ENCODE measurements around the gene CCDC117. TPM values are rescaled to one million over a fixed set of nuclear protein-coding genes. Genes with fewer than 3 reads are reported as not detected.
A peak's percentile ranks its signal among the peaks of the same experiment; 100 is the strongest.
"Not testable (repeated sequence)": the region's sequence is repeated elsewhere in the genome, so short reads cannot be mapped to it uniquely, and the experiment has no call there.

The CCDC117 gene
- total RNA-seq, 1 donor from 2014 or later, result 13.1 TPM

GRCh38 chr22:28801845-28802594 lies 29.5 kb downstream of the CCDC117 start:
- no peak for DNase-seq (ENCODE audit: low read depth in 2 of 2)

- no peak for DNase-seq (ENCODE audit: low read depth in 2 of 2)
Measured at GRCh38 chr22:28802595-28803123, 30.2 kb downstream of the CCDC117 start.

GRCh38 chr22:28805426-28805825 lies 32.9 kb downstream of the CCDC117 start:
- DNase-seq (ENCODE audit: low read depth in 2 of 2), result not testable (repeated sequence)

- DNase-seq (ENCODE audit: low read depth in 2 of 2), result no peak
Measured at GRCh38 chr22:28808716-28809355, 36.3 kb downstream of the CCDC117 start.

- DNase-seq (ENCODE audit: low read depth in 2 of 2), result peak in 1 of 2 donors; percentile 79
Measured at GRCh38 chr22:28810821-28811491, 38.5 kb downstream of the CCDC117 start.

- DNase-seq (ENCODE audit: low read depth in 2 of 2), result no peak
Measured at GRCh38 chr22:28812516-28812915, 40.0 kb downstream of the CCDC117 start.

GRCh38 chr22:28813772-28814518 lies 41.5 kb downstream of the CCDC117 start:
- peak in 1 of 2 donors; percentile 84 for DNase-seq (ENCODE audit: low read depth in 2 of 2)

GRCh38 chr22:28815111-28815510 lies 42.6 kb downstream of the CCDC117 start:
- DNase-seq (ENCODE audit: low read depth in 2 of 2), result no peak

GRCh38 chr22:28815729-28816128 lies 43.2 kb downstream of the CCDC117 start:
- no peak for DNase-seq (ENCODE audit: low read depth in 2 of 2)

- DNase-seq (ENCODE audit: low read depth in 2 of 2), result no peak
Measured at GRCh38 chr22:28817064-28817463, 44.6 kb downstream of the CCDC117 start.

- DNase-seq (ENCODE audit: low read depth in 2 of 2), result no peak
Measured at GRCh38 chr22:28817919-28818859, 45.7 kb downstream of the CCDC117 start.

- no peak for DNase-seq (ENCODE audit: low read depth in 2 of 2)
Measured at GRCh38 chr22:28819253-28820096, 47.0 kb downstream of the CCDC117 start.

GRCh38 chr22:28820885-28821284 lies 48.4 kb downstream of the CCDC117 start:
- DNase-seq (ENCODE audit: low read depth in 2 of 2), result no peak

GRCh38 chr22:28821452-28821851 lies 49.0 kb downstream of the CCDC117 start:
- DNase-seq (ENCODE audit: low read depth in 2 of 2), result no peak

- no peak for DNase-seq (ENCODE audit: low read depth in 2 of 2)
Measured at GRCh38 chr22:28822930-28823551, 50.5 kb downstream of the CCDC117 start.

- DNase-seq (ENCODE audit: low read depth in 2 of 2), result not testable (repeated sequence)
Measured at GRCh38 chr22:28824455-28824854, 52.0 kb downstream of the CCDC117 start.

- DNase-seq (ENCODE audit: low read depth in 2 of 2), result not testable (repeated sequence)
Measured at GRCh38 chr22:28826430-28826829, 53.9 kb downstream of the CCDC117 start.

- DNase-seq (ENCODE audit: low read depth in 2 of 2), result no peak
Measured at GRCh38 chr22:28826921-28827320, 54.4 kb downstream of the CCDC117 start.
